ENCODE measurements around the gene CEMIP. TPM values are rescaled to one million over a fixed set of nuclear protein-coding genes. Genes with fewer than 3 reads are reported as not detected.

Gene CEMIP
- total and polyA plus RNA-seq, 11 donors = 0.04 to 9.6 (median 0.19) TPM

- H3K27ac ChIP-seq = peak overlapping the region in 10 of 12 donors; percentile 1 to 96 (median 93)
- no peak for TF ChIP-seq POLR2A (IDR thresholded peaks at IDR 0.05)
- no peak for TF ChIP-seq CTCF (IDR thresholded peaks at IDR 0.05)
- intact Hi-C loops (cut with DNase I) = loop anchor here in 3 of 10 donors (10.0 kb wide), 3 partner anchors 113 to 1053 kb away; partner anchors contain the start of gene MEX3B (in 1 of the 3)
Observed at GRCh38 chr15:80992006-80992405, 212.8 kb downstream of the CEMIP start.

GRCh38 chr15:80992441-80992840, 213.3 kb downstream of the CEMIP start:
- H3K27ac ChIP-seq = peak overlapping the region in 2 of 12 donors; percentile 41 to 88

More at GRCh38 chr15:80992006-80992405, 212.8 kb downstream of the CEMIP start:
- Histone ChIP-seq H3K36me3 (no peaks in the 10 kb centered on the region), H3K27me3 (no peaks in the 10 kb centered on the region), H3K4me3 (no peak overlapping the region), H3K9me3 (peaks cover 0 to 5% (median 0%) of the 10 kb centered on the region in 12 donors), H3K4me1 (peaks cover 10 to 45% (median 36%) of the 10 kb centered on the region in 12 donors)
- ATAC-seq = no peak
- 71 to 73% (median 72%) methylated on average over 4 of the region's 4 CpGs for WGBS, 4 donors
- DNase-seq = no peak

GRCh38 chr15:80996247-80996646, 217.1 kb downstream of the CEMIP start:
- Histone ChIP-seq H3K27me3 (no peaks in the 10 kb centered on the region), H3K27ac (no peak overlapping the region), H3K4me3 (no peak overlapping the region), H3K36me3 (no peaks in the 10 kb centered on the region), H3K9me3 (peaks cover 0 to 5% (median 0%) of the 10 kb centered on the region in 12 donors), H3K4me1 (peaks cover 0 to 31% (median 10%) of the 10 kb centered on the region in 12 donors)
- WGBS, 4 donors = 90 to 100% (median 98%) methylated on average over 1 of the region's 1 CpG
- intact Hi-C loops (cut with DNase I) = loop anchor here in 5 of 10 donors (5.0 to 10.0 kb wide), 5 partner anchors 109 to 1049 kb away; partner anchors contain the start of gene MEX3B (in 1 of the 5)
- DNase-seq (no peak), ATAC-seq (no peak)
- no peak for TF ChIP-seq POLR2A (IDR thresholded peaks at IDR 0.05)
- TF ChIP-seq CTCF (IDR thresholded peaks at IDR 0.05) = peak; percentile 25 to 49 (median 42)

More at GRCh38 chr15:80992441-80992840, 213.3 kb downstream of the CEMIP start:
- intact Hi-C loops (cut with DNase I) = loop anchor here in 3 of 10 donors (10.0 kb wide), 3 partner anchors 112 to 1052 kb away; partner anchors contain the start of gene MEX3B (in 1 of the 3)
- Histone ChIP-seq H3K4me1 (peaks cover 10 to 41% (median 32%) of the 10 kb centered on the region in 12 donors), H3K36me3 (no peaks in the 10 kb centered on the region), H3K9me3 (peaks cover 0 to 5% (median 0%) of the 10 kb centered on the region in 12 donors), H3K27me3 (no peaks in the 10 kb centered on the region), H3K4me3 (no peak overlapping the region)
- TF ChIP-seq POLR2A (IDR thresholded peaks at IDR 0.05) = no peak
- no peak for TF ChIP-seq CTCF (IDR thresholded peaks at IDR 0.05)
- 92 to 100% (median 99%) methylated on average over 1 of the region's 1 CpG for WGBS, 4 donors
- ATAC-seq (no peak), DNase-seq (no peak)

GRCh38 chr15:80997692-80998091, 218.5 kb downstream of the CEMIP start:
- Histone ChIP-seq H3K27me3 (peaks cover 0 to 7% (median 0%) of the 10 kb centered on the region in 9 donors), H3K27ac (no peak overlapping the region), H3K4me3 (no peak overlapping the region), H3K4me1 (peaks cover 0 to 25% (median 7%) of the 10 kb centered on the region in 12 donors), H3K9me3 (peaks cover 0 to 5% (median 0%) of the 10 kb centered on the region in 12 donors), H3K36me3 (peaks cover 0 to 6% (median 0%) of the 10 kb centered on the region in 9 donors)
- WGBS, 4 donors = 93 to 100% (median 95%) methylated on average over 1 of the region's 1 CpG
- DNase-seq (no peak), ATAC-seq (no peak)
- no peak for TF ChIP-seq CTCF (IDR thresholded peaks at IDR 0.05)
- TF ChIP-seq POLR2A (IDR thresholded peaks at IDR 0.05) = no peak
- intact Hi-C loops (cut with DNase I) = loop anchor here in 5 of 10 donors (5.0 to 10.0 kb wide), 5 partner anchors 107 to 1047 kb away; partner anchors contain the start of gene MEX3B (in 1 of the 5)
